A549 (cell line): ENCODE data around the gene CD1D. TPM values are rescaled to one million over a fixed set of nuclear protein-coding genes. Genes with fewer than 3 reads are reported as not detected.
A peak's percentile ranks its signal among the peaks of the same experiment; 100 is the strongest.

ENCODE experiments used
- ATAC-seq, 2 experiments: fragments of 200-7000 bp in 1 of 2; fragments of >200 bp in 1 of 2; cut with Nextera tagmentation in 1 of 2; cut with Tn5 transposase in 1 of 2; 3 replicates each; pipeline versions ENCODE4 v1.8.0 to v1.9.1; 2018 to 2020; ENCODE audit warnings: mild to moderate bottlenecking in 1 of 2, moderate library complexity in 1 of 2
- CTCF ChIA-PET: fragments of 300-600 bp; sonication (Branson Sonifier 250); formaldehyde crosslinking; extraction: SDS; loops from one replicate; lab custom pipeline; 2021; ENCODE audit warnings: antibody characterized with exemption, inconsistent platforms; lab: Yijun Ruan, JAX
- POLR2A ChIA-PET: fragments of 350-600 bp; formaldehyde crosslinking; extraction: SDS; loops from one replicate; lab custom pipeline; 2021; ENCODE audit warnings: antibody characterized with exemption, inconsistent platforms; lab: Yijun Ruan, JAX
- DNase-seq, 2 experiments: peaks; one replicate each; pipeline versions ENCODE4 v3.0.0 to v3.0.0-alpha.2; 2011 to 2016; ENCODE audit warnings: low read depth in 1 of 2, low spot score in 1 of 2
- FAIRE-seq: peaks from 2 replicates; lab custom pipeline; 2011; peaks lifted over from hg19 to GRCh38; lab: Jason Lieb, UNC
- H3K27ac ChIP-seq, 2 experiments: fragments of >200 bp; sonication (Bioruptor Twin); formaldehyde crosslinking; 3 replicates each; pipeline ENCODE4 v1.5.1; 2016 to 2017
- H3K4me1 ChIP-seq: fragments of >200 bp; sonication (Bioruptor Twin); formaldehyde crosslinking; 3 replicates; pipeline ENCODE4 v1.6.1; 2016
- H3K4me2 ChIP-seq: fragments of >200 bp; sonication (Bioruptor Twin); formaldehyde crosslinking; 3 replicates; pipeline ENCODE4 v1.6.1; 2016
- H3K4me3 ChIP-seq: fragments of >200 bp; sonication (Bioruptor Twin); formaldehyde crosslinking; 3 replicates; pipeline ENCODE4 v1.5.1; 2016
- H3K9me3 ChIP-seq: fragments of >200 bp; sonication (Bioruptor Twin); formaldehyde crosslinking; 3 replicates; pipeline ENCODE4 v1.6.1; 2016
- BHLHE40 ChIP-seq: IDR thresholded peaks from 2 replicates; pipeline ENCODE4 v1.6.1; 2012; ENCODE audit warnings: low read depth, low read length, inconsistent platforms
- CBX8 ChIP-seq: fragments of 200-600 bp; sonication (generic); IDR thresholded peaks from 2 replicates; pipeline ENCODE4 v1.6.1; 2016
- CEBPB ChIP-seq, 2 experiments: fragments of >200 bp in 1 of 2; sonication (Bioruptor Twin) in 1 of 2; formaldehyde crosslinking in 1 of 2; IDR thresholded peaks; 2 replicates each; pipeline ENCODE4 v1.6.1; 2012 to 2016
- FOSL2 ChIP-seq, 2 experiments: fragments of 450-650 bp in 1 of 2; fragments of >200 bp in 1 of 2; sonication (Bioruptor Twin) in 1 of 2; formaldehyde crosslinking; IDR thresholded peaks; 2 replicates each; pipeline versions ENCODE4 v1.5.0 to v1.6.1; 2016 to 2020; ENCODE audit warnings: mild to moderate bottlenecking in 1 of 2, moderate library complexity in 1 of 2
- HDAC2 ChIP-seq: fragments of 200-600 bp; sonication (generic); IDR thresholded peaks from 2 replicates; pipeline ENCODE4 v1.6.1; 2016
- MYC ChIP-seq: IDR thresholded peaks from 2 replicates; pipeline ENCODE4 v1.6.1; 2012; ENCODE audit warnings: mild to moderate bottlenecking, inconsistent platforms, low read length, improper control_type of control experiment, borderline replicate concordance
- NFE2L2 ChIP-seq: fragments of 150-350 bp; conservative IDR thresholded peaks from 2 replicates; pipeline ENCODE4 v1.6.1; 2014; ENCODE audit warnings: low read length
- NPAS2 ChIP-seq: fragments of 250-450 bp; sonication (Bioruptor Pico); IDR thresholded peaks from 2 replicates; pipeline ENCODE4 v1.8.0; 2022; ENCODE audit warnings: mild to moderate bottlenecking, moderate library complexity, borderline replicate concordance
- PHF8 ChIP-seq: fragments of 200-600 bp; sonication (generic); IDR thresholded peaks from 2 replicates; pipeline ENCODE4 v1.6.1; 2016; ENCODE audit warnings: low read depth, mild to moderate bottlenecking, antibody characterized with exemption, moderate library complexity, borderline replicate concordance
- POLR2A ChIP-seq: IDR thresholded peaks from 2 replicates; pipeline ENCODE4 v1.6.1; 2012; ENCODE audit warnings: mild to moderate bottlenecking, low read length
- RNF2 ChIP-seq: fragments of 200-600 bp; sonication (generic); IDR thresholded peaks from 2 replicates; pipeline ENCODE4 v1.6.1; 2016; ENCODE audit warnings: low read depth, mild to moderate bottlenecking, antibody characterized with exemption, moderate library complexity, borderline replicate concordance
- SMC3 ChIP-seq: fragments of >200 bp; sonication (Bioruptor Twin); formaldehyde crosslinking; IDR thresholded peaks from 3 replicates; pipeline ENCODE4 v1.6.1; 2018; ENCODE audit warnings: inconsistent platforms
- TFCP2L1 ChIP-seq: fragments of 250-450 bp; sonication (Bioruptor Pico); IDR thresholded peaks from 2 replicates; pipeline ENCODE4 v1.5.0; 2021; ENCODE audit warnings: mild to moderate bottlenecking
- TP53 ChIP-seq: fragments of 250-450 bp; sonication (Bioruptor Pico); IDR thresholded peaks from 2 replicates; pipeline ENCODE4 v1.5.0; 2021; ENCODE audit warnings: mild to moderate bottlenecking, moderate library complexity
- ZFP36 ChIP-seq: fragments of 450-650 bp; IDR thresholded peaks from 2 replicates; pipeline ENCODE4 v1.6.1; 2014; ENCODE audit warnings: borderline replicate concordance; ENCODE audit not compliant: partially characterized antibody
- WGBS: methylation state at CpG from one replicate; pipeline ENCODE4 v1.1.6; 2017; ENCODE audit errors: missing lambda C conversion rate; 5-methylcytosine and 5-hydroxymethylcytosine counted together
- polyA plus RNA-seq, 4 experiments: library from polyadenylated mRNA; depleted of rRNA in 3 of 4; stranded (reverse); fragments of >200 nt; fragmentation: RNase III in 1 of 4; extraction: RNeasy Plus Mini Kit Qiagen cat#74134 plus additional on column Dnase treatment in 1 of 4; gene quantifications; 2 replicates in 3 of 4; 3 replicates in 1 of 4; pipeline ENCODE4 v1.2.3, GENCODE V29; 2011 to 2017
- TF ChIP-seq, protein P1 (sequence below): fragments of >200 bp; sonication (Bioruptor Twin); formaldehyde crosslinking; IDR thresholded peaks from 3 replicates; pipeline ENCODE4 v1.6.1; 2016
- TF ChIP-seq, protein P2 (sequence below): fragments of 450-650 bp; IDR thresholded peaks from 2 replicates; pipeline ENCODE4 v1.6.1; 2014; ENCODE audit warnings: antibody characterized with exemption
- TF ChIP-seq, protein P3 (sequence below): IDR thresholded peaks from 2 replicates; pipeline ENCODE4 v1.6.1; 2012

CD1D gene
- polyA plus RNA-seq, 2 of the 4 experiments (the other 2 are of a cell fraction): 0.04 TPM; not detected in 1

DNA sequence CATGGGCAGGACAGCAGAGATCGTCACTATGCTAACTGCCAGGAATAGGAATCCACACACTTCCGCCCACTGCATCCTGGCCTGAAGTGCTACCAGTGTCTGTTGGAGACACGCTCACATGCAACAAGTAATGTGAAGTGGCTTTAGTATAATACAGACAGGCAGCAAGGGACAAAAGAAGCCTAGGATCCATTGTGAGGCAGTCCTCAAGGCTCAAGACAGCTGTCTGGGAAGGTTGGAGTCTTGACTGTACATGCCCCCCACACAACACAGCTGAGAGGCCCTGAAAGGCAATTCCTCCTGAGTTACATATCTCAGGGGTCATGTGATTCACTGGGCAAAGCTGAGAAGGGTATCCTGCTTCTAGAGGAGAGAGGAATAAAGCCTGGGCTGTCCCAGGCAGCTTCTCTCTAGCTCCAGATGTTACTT, 39.9 kb upstream of the CD1D start:
- CTCF ChIA-PET: interaction anchor here (0.7 to 4.5 kb wide), 6 partner anchors 15 to 931 kb away, joined by 3 to 19 read pairs (median 3); no protein-coding TSS in a partner anchor
- 0 out of 3 replicates have a peak, but pooled peaks cover 8% of the 10 kb centered on the region for H3K4me1 ChIP-seq
- DNase-seq (no peak), FAIRE-seq (no peak), ATAC-seq (no peak)
- TF ChIP-seq, protein P1, sequence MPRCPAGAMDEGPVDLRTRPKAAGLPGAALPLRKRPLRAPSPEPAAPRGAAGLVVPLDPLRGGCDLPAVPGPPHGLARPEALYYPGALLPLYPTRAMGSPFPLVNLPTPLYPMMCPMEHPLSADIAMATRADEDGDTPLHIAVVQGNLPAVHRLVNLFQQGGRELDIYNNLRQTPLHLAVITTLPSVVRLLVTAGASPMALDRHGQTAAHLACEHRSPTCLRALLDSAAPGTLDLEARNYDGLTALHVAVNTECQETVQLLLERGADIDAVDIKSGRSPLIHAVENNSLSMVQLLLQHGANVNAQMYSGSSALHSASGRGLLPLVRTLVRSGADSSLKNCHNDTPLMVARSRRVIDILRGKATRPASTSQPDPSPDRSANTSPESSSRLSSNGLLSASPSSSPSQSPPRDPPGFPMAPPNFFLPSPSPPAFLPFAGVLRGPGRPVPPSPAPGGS: no peak
- TF ChIP-seq FOSL2 (IDR thresholded peaks at IDR 0.05) (no peak), FOSL2 (CRISPR knock-in tag; IDR thresholded peaks at IDR 0.05) (no peak), SMC3 (no peak), POLR2A (no peak), TFCP2L1 (CRISPR knock-in tag) (no peak), TP53 (CRISPR knock-in tag) (no peak), ZFP36 (no peak), CBX8 (no peak), BHLHE40 (no peak)
- no peak overlapping the region for H3K4me2 ChIP-seq
- 78% methylated on average over 3 of the region's 3 CpGs for WGBS
- POLR2A ChIA-PET: no interaction called here
- no peaks in the 10 kb centered on the region for H3K9me3 ChIP-seq
- no peak overlapping the region for H3K4me3 ChIP-seq
- no peak overlapping the region for H3K27ac ChIP-seq

DNA sequence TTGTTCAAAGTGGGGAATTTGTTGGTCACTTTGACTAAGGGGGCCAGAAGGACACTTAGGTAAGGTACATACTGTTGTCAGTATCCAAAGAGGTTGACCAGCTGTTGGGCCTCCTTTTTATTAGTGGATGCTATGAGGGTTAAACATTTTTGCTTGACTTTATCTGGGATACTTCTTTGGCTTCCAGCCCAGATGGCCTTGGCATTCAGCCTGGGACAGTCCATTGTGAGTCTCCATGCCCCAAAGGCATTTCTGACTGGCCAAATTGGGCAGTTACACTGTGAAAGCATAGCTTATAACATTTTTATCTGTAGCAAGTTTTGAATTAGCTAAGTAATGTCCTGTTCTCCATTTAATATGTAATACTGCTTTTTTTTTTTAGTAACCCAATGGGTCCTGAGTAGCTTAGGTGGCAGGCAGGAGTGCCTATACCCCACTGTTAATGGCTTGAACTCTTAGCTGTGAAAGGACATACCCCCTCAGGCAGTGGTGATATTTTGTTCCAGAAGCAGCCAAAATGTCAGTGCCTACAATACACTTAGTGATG, 35.4 kb upstream of the CD1D start:
- DNase-seq (peak in 1 of 2 experiments; percentile 22), FAIRE-seq (no peak), ATAC-seq (no peak)
- ChIA-PET CTCF (interaction anchor here (0.6 to 2.0 kb wide), 5 partner anchors 20 to 181 kb away, joined by 3 to 9 read pairs (median 5); no protein-coding TSS in a partner anchor), POLR2A (no interaction called here)
- H3K4me2 ChIP-seq: 0 out of 3 replicates have a peak overlapping the region, but pooled peaks have one; percentile 16
- H3K9me3 ChIP-seq: peaks cover 5% of the 10 kb centered on the region; the same call in 1 of the 3 replicates
- H3K27ac ChIP-seq: peak overlapping the region; percentile 1 to 54; a peak in 3 of 6 replicates
- TF ChIP-seq BHLHE40 (no peak), CEBPB (IDR thresholded peaks at IDR 0.05) (no peak), NFE2L2 (no peak), PHF8 (no peak), MYC (no peak), HDAC2 (no peak), CBX8 (no peak)
- no peak overlapping the region for H3K4me3 ChIP-seq
- H3K4me1 ChIP-seq: peaks cover 17% of the 10 kb centered on the region; the same call in 1 of the 3 replicates

DNA sequence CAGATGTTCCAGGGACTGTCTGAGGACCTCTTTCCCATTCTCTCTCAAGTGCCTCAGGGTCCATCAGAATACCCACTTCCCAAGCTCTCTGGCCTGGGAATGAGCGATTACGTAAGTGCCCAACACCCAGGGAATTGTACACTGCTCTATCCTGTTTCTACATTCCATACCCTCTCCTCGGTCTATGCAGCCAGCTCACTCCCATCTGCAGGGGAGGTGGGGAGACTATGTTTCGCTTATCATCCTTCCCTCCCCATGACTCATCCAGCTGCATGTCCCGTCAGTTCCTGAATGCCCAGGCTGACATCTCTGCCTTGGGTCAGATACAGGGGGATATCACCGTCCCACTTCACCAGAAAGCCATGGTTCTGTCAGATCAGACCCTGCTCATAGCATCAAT, 34.5 kb upstream of the CD1D start:
- POLR2A ChIA-PET: no interaction called here
- CTCF ChIA-PET: interaction anchor here (1.8 to 2.0 kb wide), 2 partner anchors 21 to 182 kb away, joined by 7 to 9 read pairs; no protein-coding TSS in a partner anchor
- Histone ChIP-seq H3K9me3 (peaks cover 5% of the 10 kb centered on the region; the same call in 1 of the 3 replicates), H3K4me2 (peak overlapping the region; percentile 16; the same call in 1 of the 3 replicates), H3K27ac (peak overlapping the region; percentile 1 to 54; a peak in 3 of 6 replicates), H3K4me3 (no peak overlapping the region), H3K4me1 (peaks cover 17% of the 10 kb centered on the region; the same call in 1 of the 3 replicates)
- ATAC-seq: no peak
- no peak for FAIRE-seq
- 45% methylated on average over 6 of the region's 6 CpGs for WGBS
- peak in 1 of 2 experiments; percentile 23 for DNase-seq
- TF ChIP-seq CEBPB (IDR thresholded peaks at IDR 0.05): 0 out of 4 replicates have a peak, but pooled peaks of 1 of the 2 experiments have one; percentile 25
- TF ChIP-seq FOSL2 (IDR thresholded peaks at IDR 0.05): no peak
- TF ChIP-seq FOSL2 (CRISPR knock-in tag; IDR thresholded peaks at IDR 0.05): peak; percentile 16; the same call in 1 of the 2 replicates
- no peak for TF ChIP-seq NPAS2 (CRISPR knock-in tag)

DNA sequence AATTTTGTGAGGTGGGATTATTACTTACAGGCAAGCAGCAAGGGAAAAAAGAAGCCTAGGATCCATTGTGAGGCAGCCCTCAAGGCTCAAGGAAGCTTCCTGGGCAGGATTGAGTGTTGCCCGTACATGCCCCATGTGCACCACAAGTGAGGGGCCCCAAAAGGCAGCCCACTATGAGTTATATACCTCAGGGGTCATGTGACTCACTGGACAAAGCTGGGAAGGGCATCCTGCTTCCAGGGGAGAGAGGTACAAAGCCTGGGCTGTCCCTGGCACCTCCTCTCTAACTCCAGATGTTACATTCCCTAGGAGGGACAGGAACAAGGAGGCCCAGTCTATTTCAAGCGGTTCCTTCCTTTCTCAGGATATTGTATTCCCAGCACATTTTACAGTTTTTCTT, 34.0 kb upstream of the CD1D start:
- Histone ChIP-seq H3K4me2 (no peak overlapping the region; the same call in 2 of the 3 replicates), H3K9me3 (peaks cover 5% of the 10 kb centered on the region; the same call in 1 of the 3 replicates), H3K4me3 (no peak overlapping the region), H3K27ac (peak overlapping the region in 1 of 2 experiments; percentile 38; a peak in 1 of 6 replicates), H3K4me1 (peaks cover 17% of the 10 kb centered on the region; the same call in 1 of the 3 replicates)
- CTCF ChIA-PET: no interaction called here
- POLR2A ChIA-PET: no interaction called here
- FAIRE-seq (no peak), DNase-seq (no peak), ATAC-seq (no peak)
- no peak for TF ChIP-seq RNF2
- no peak for TF ChIP-seq NFE2L2
- TF ChIP-seq, protein P2, sequence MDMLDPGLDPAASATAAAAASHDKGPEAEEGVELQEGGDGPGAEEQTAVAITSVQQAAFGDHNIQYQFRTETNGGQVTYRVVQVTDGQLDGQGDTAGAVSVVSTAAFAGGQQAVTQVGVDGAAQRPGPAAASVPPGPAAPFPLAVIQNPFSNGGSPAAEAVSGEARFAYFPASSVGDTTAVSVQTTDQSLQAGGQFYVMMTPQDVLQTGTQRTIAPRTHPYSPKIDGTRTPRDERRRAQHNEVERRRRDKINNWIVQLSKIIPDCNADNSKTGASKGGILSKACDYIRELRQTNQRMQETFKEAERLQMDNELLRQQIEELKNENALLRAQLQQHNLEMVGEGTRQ: no peak
- TF ChIP-seq, protein P3, sequence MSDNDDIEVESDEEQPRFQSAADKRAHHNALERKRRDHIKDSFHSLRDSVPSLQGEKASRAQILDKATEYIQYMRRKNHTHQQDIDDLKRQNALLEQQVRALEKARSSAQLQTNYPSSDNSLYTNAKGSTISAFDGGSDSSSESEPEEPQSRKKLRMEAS: no peak
- 43% methylated on average over 2 of the region's 2 CpGs for WGBS
